ENCODE measurements around the gene ZC3H14. TPM values are rescaled to one million over a fixed set of nuclear protein-coding genes. Genes with fewer than 3 reads are reported as not detected.

ZC3H14 gene
- total RNA-seq, 1 experiment from 2014 or later: 90.6 TPM

GRCh38 chr14:88551980-88552431, 10.8 kb upstream of the ZC3H14 start:
- no peak for TF ChIP-seq CTCF (conservative IDR thresholded peaks at IDR 0.05)
- DNase-seq: peak; percentile 54
- H3K18ac ChIP-seq (ENCODE audit: insufficient read length, low read depth, low read length): no peak overlapping the region
- no peak overlapping the region for H2BK15ac ChIP-seq (ENCODE audit: low read depth, low read length)
- H3K79me1 ChIP-seq (ENCODE audit: insufficient read depth, low read depth, low read length, poor library complexity, severe bottlenecking): no peaks in the 10 kb centered on the region
- H3K4me3 Mint-ChIP-seq: peak overlapping the region; percentile 58 to 74
- H4K5ac ChIP-seq (ENCODE audit: insufficient read length, low read depth, low read length): no peak overlapping the region
- H2BK5ac ChIP-seq (ENCODE audit: insufficient read length, low read length): no peak overlapping the region
- H3K27me3 ChIP-seq (ENCODE audit: insufficient read depth, low read length): no peaks in the 10 kb centered on the region
- H3K4me2 ChIP-seq (ENCODE audit: insufficient read depth, insufficient read length, low read length): peak overlapping the region; percentile 34
- H2BK12ac ChIP-seq (ENCODE audit: insufficient read length, low read depth, low read length): no peak overlapping the region
- no peaks in the 10 kb centered on the region for H4K20me1 ChIP-seq (ENCODE audit: control insufficient read depth, insufficient read depth, insufficient read length)
- no peak overlapping the region for H3K56ac ChIP-seq (ENCODE audit: insufficient read length, low read depth, low read length)
- H3K9me3 ChIP-seq (ENCODE audit: control insufficient read depth, low read depth, low read length): no peaks in the 10 kb centered on the region
- H3K14ac ChIP-seq (ENCODE audit: insufficient read depth, low read length): no peak overlapping the region
- WGBS (ENCODE audit: extremely low coverage, insufficient read length, low lambda C conversion rate): no CpG with 5 or more reads among the region's 23 CpGs
- H3K79me2 ChIP-seq (ENCODE audit: insufficient read depth, low read length): no peaks in the 10 kb centered on the region
- no peak overlapping the region for H2AFZ ChIP-seq (ENCODE audit: low read length)
- no peak overlapping the region for H3K23ac ChIP-seq (ENCODE audit: insufficient read length, low read depth, low read length)
- no peaks in the 10 kb centered on the region; a peak in 1 of 5 replicates for H3K9me3 Mint-ChIP-seq
- peaks cover 2% of the 10 kb centered on the region; the same call in 1 of the 2 replicates for H3K27me3 Mint-ChIP-seq (ENCODE audit: low read depth)
- peaks cover 2 to 27% (median 22%) of the 10 kb centered on the region in 3 experiments; a peak in 5 of 7 replicates for H3K36me3 Mint-ChIP-seq (ENCODE audit: insufficient read depth in 1 of 3, low read depth in 3 of 3)
- no peak overlapping the region for H2AK5ac ChIP-seq (ENCODE audit: insufficient read length, low read length)
- H3K4me1 ChIP-seq (ENCODE audit: insufficient read depth, low read length): no peaks in the 10 kb centered on the region
- H2BK120ac ChIP-seq (ENCODE audit: low read depth, low read length, poor library complexity, severe bottlenecking): no peak overlapping the region
- H4K8ac ChIP-seq (replicated peaks; ENCODE audit: insufficient read length, low read depth, low read length): no peak overlapping the region
- H3K9ac ChIP-seq (ENCODE audit: extremely low read depth, insufficient read length, low read length): no peak overlapping the region
- peaks cover 25 to 26% of the 10 kb centered on the region in 2 experiments for H3K4me1 Mint-ChIP-seq
- peaks cover 13% of the 10 kb centered on the region for H3K23me2 ChIP-seq (ENCODE audit: insufficient read length, low read depth, low read length, poor library complexity, severe bottlenecking)
- H4K91ac ChIP-seq (ENCODE audit: insufficient read length, low read depth, low read length): no peak overlapping the region
- H3K4ac ChIP-seq (ENCODE audit: low read depth, low read length): no peak overlapping the region
- H3K27ac ChIP-seq (ENCODE audit: insufficient read length, low read depth, low read length): no peak overlapping the region
- H2BK20ac ChIP-seq (ENCODE audit: low read depth, low read length, poor library complexity, severe bottlenecking): no peak overlapping the region
- H3T11ph ChIP-seq (ENCODE audit: low read length): no peak overlapping the region
- peak overlapping the region in 1 of 3 experiments; percentile 77; a peak in 1 of 7 replicates for H3K27ac Mint-ChIP-seq
